ENCODE results near the gene VCL. TPM values are rescaled to one million over a fixed set of nuclear protein-coding genes. Genes with fewer than 3 reads are reported as not detected.

Gene VCL
- total and polyA plus RNA-seq, 2 of the 8 experiments (the other 6 are each of a cell fraction or from before 2014, with no cell fraction given) = 119 to 377 TPM

GRCh38 chr10:74011770-74012169 is 13.9 kb downstream of the VCL start:
- DNase-seq (ENCODE audit: low read depth in 1 of 2, low spot score in 2 of 2) (no peak), FAIRE-seq (no peak)
- Histone ChIP-seq H3K4me3 (ENCODE audit: extremely low read depth in 1 of 4, insufficient read depth in 2 of 4, low read depth in 3 of 4, low read length in 4 of 4) (no peak overlapping the region), H3K23me2 (ENCODE audit: low read depth, low read length) (no peaks in the 10 kb centered on the region), H2BK120ac (replicated peaks; ENCODE audit: low read depth, low read length) (no peak overlapping the region), H3K27ac (ENCODE audit: low read depth, low read length) (no peak overlapping the region), H3K9ac (replicated peaks in 1 of 4; ENCODE audit: extremely low read depth in 1 of 4, low read depth in 3 of 4, low read length in 3 of 4) (no peak overlapping the region), H4K5ac (ENCODE audit: insufficient read length, low read depth, low read length) (no peak overlapping the region), H4K20me1 (replicated peaks in 1 of 2; ENCODE audit: control insufficient read depth in 1 of 2, insufficient read depth in 2 of 2, low read length in 2 of 2) (peaks cover 3 to 7% of the 10 kb centered on the region in 2 experiments), H3K23ac (ENCODE audit: insufficient read length) (no peak overlapping the region), H3K36me3 (ENCODE audit: control insufficient read depth in 2 of 4, insufficient read depth in 4 of 4, low read length in 3 of 4) (peaks cover 0 to 3% (median 1%) of the 10 kb centered on the region in 4 experiments; a peak in 2 of 8 replicates), H3K79me2 (ENCODE audit: control insufficient read depth in 1 of 2, insufficient read depth in 2 of 2, low read length in 2 of 2) (peaks cover 9 to 98% of the 10 kb centered on the region in 2 experiments; a peak in 3 of 4 replicates), H3K4me2 (ENCODE audit: insufficient read depth in 1 of 2, low read depth in 2 of 2, low read length in 2 of 2) (no peak overlapping the region), H3K14ac (ENCODE audit: insufficient read length) (no peak overlapping the region), H3K27me3 (replicated peaks in 1 of 4; ENCODE audit: control insufficient read depth in 3 of 4, extremely low read depth in 1 of 4, insufficient read depth in 3 of 4, low read length in 3 of 4) (no peaks in the 10 kb centered on the region), H3K79me1 (ENCODE audit: low read depth, low read length) (no peaks in the 10 kb centered on the region), H3K4me1 (replicated peaks in 1 of 4; ENCODE audit: control insufficient read depth in 3 of 4, insufficient read depth in 4 of 4, low read length in 3 of 4) (peaks cover 0 to 12% (median 0%) of the 10 kb centered on the region in 4 experiments; a peak in 2 of 7 replicates), H2BK15ac (ENCODE audit: low read length) (no peak overlapping the region), H2AK5ac (ENCODE audit: low read depth, low read length) (no peak overlapping the region), H3K18ac (ENCODE audit: extremely low read depth, low read length) (no peak overlapping the region), H2BK12ac (ENCODE audit: low read depth, low read length) (no peak overlapping the region), H2BK5ac (ENCODE audit: low read depth, low read length) (no peak overlapping the region), H3K4ac (replicated peaks; ENCODE audit: insufficient read length, low read depth, low read length) (no peak overlapping the region), H2AFZ (ENCODE audit: low read length) (no peak overlapping the region), H4K8ac (ENCODE audit: extremely low read depth, insufficient read depth, low read length) (no peak overlapping the region), H3K56ac (replicated peaks; ENCODE audit: insufficient read length, low read depth, low read length) (no peak overlapping the region), H2BK20ac (ENCODE audit: low read length) (no peak overlapping the region), H4K91ac (replicated peaks; ENCODE audit: insufficient read length, low read length) (no peak overlapping the region), H3K9me3 (ENCODE audit: insufficient read depth in 2 of 2, low read depth in 1 of 2, low read length in 1 of 2) (no peaks in the 10 kb centered on the region)
- ChIA-PET POLR2A (ENCODE audit: partially characterized antibody) (interaction anchor here (0.5 to 10.0 kb wide), 11 partner anchors 8 to 132 kb away, joined by 3 to 170 read pairs (median 5); partner anchors contain the start of gene VCL), CTCF (ENCODE audit: partially characterized antibody) (interaction anchor here (0.7 to 2.5 kb wide), 6 partner anchors 13 to 119 kb away, joined by 3 to 10 read pairs (median 4); no protein-coding TSS in a partner anchor)
- 86% methylated on average over 1 of the region's 1 CpG; no CpG with 5 or more reads in 1 of the 2 experiments for WGBS, 2 experiments (ENCODE audit: extremely low coverage in 1 of 2, insufficient coverage in 1 of 2, insufficient read length in 1 of 2, insufficient replicate concordance in 2 of 2, low coverage in 1 of 2, low lambda C conversion rate in 2 of 2, missing lambda C conversion rate in 1 of 2)
- TF ChIP-seq SP4 (IDR thresholded peaks at IDR 0.05; ENCODE audit: low read length) (no peak), POLR2A (IDR thresholded peaks at IDR 0.05; ENCODE audit: control extremely low read depth in 1 of 2, low read depth in 2 of 2, low read length in 2 of 2) (peak in 1 of 2 experiments; percentile 28; a peak in 2 of 3 replicates)

All from H1 (cell line).